ENCODE results near the gene TNRC18. TPM values are rescaled to one million over a fixed set of nuclear protein-coding genes. Genes with fewer than 3 reads are reported as not detected.
"Not testable (repeated sequence)": the region's sequence is repeated elsewhere in the genome, so short reads cannot be mapped to it uniquely, and the experiment has no call there.

Gene TNRC18
- polyA plus RNA-seq, 3 donors from 2014 or later: 0.42 to 4.1 (median 1.0) TPM

GRCh38 chr7:5310822-5311405, 112.7 kb downstream of the TNRC18 start:
- no peak overlapping the region for H3K4me3 Mint-ChIP-seq
- DNase-seq: no peak

GRCh38 chr7:5309146-5309545, 114.5 kb downstream of the TNRC18 start:
- H3K9me3 Mint-ChIP-seq: no peaks in the 10 kb centered on the region
- peaks cover 0 to 8% (median 4%) of the 10 kb centered on the region in 3 donors for H3K27me3 Mint-ChIP-seq (ENCODE audit: low read depth in 3 of 3)
- no peak overlapping the region for H3K27ac Mint-ChIP-seq
- H3K4me3 Mint-ChIP-seq: no peak overlapping the region
- no peak for DNase-seq
- H3K4me1 Mint-ChIP-seq: no peaks in the 10 kb centered on the region
- peaks cover 5 to 10% (median 10%) of the 10 kb centered on the region in 3 donors for H3K36me3 Mint-ChIP-seq

More at GRCh38 chr7:5310822-5311405, 112.7 kb downstream of the TNRC18 start:
- H3K9me3 Mint-ChIP-seq: no peaks in the 10 kb centered on the region
- H3K27me3 Mint-ChIP-seq (ENCODE audit: low read depth in 3 of 3): peaks cover 0 to 8% (median 2%) of the 10 kb centered on the region in 3 donors
- peaks cover 10 to 14% (median 14%) of the 10 kb centered on the region in 3 donors for H3K36me3 Mint-ChIP-seq
- peak overlapping the region in 1 of 6 donors; percentile 21 for H3K27ac Mint-ChIP-seq
- no peaks in the 10 kb centered on the region for H3K4me1 Mint-ChIP-seq

GRCh38 chr7:5307221-5308142, 116.2 kb downstream of the TNRC18 start:
- H3K9me3 Mint-ChIP-seq; H3K36me3 Mint-ChIP-seq; H3K27ac Mint-ChIP-seq; H3K27me3 Mint-ChIP-seq (ENCODE audit: low read depth in 3 of 3); DNase-seq; H3K4me1 Mint-ChIP-seq; H3K4me3 Mint-ChIP-seq: not testable (repeated sequence)

GRCh38 chr7:5305050-5305449, 118.6 kb downstream of the TNRC18 start:
- not testable (repeated sequence) for H3K4me1 Mint-ChIP-seq; H3K36me3 Mint-ChIP-seq; H3K9me3 Mint-ChIP-seq; H3K4me3 Mint-ChIP-seq; DNase-seq; H3K27me3 Mint-ChIP-seq (ENCODE audit: low read depth in 3 of 3); H3K27ac Mint-ChIP-seq

- H3K4me3 Mint-ChIP-seq: no peak overlapping the region
- H3K27ac Mint-ChIP-seq: no peak overlapping the region
- H3K4me1 Mint-ChIP-seq: no peaks in the 10 kb centered on the region
- DNase-seq: no peak
- H3K27me3 Mint-ChIP-seq (ENCODE audit: low read depth in 3 of 3): peaks cover 0 to 8% (median 3%) of the 10 kb centered on the region in 3 donors
- peaks cover 3 to 5% (median 5%) of the 10 kb centered on the region in 3 donors for H3K36me3 Mint-ChIP-seq
- H3K9me3 Mint-ChIP-seq: no peaks in the 10 kb centered on the region
Measured at GRCh38 chr7:5303591-5304505, 119.8 kb downstream of the TNRC18 start.

- Mint-ChIP-seq H3K27me3 (ENCODE audit: low read depth in 3 of 3) (peaks cover 0 to 8% (median 2%) of the 10 kb centered on the region in 3 donors), H3K4me1 (no peaks in the 10 kb centered on the region), H3K36me3 (peaks cover 0 to 3% (median under 1%) of the 10 kb centered on the region in 3 donors), H3K27ac (no peak overlapping the region), H3K9me3 (no peaks in the 10 kb centered on the region), H3K4me3 (no peak overlapping the region)
- DNase-seq: no peak
Measured at GRCh38 chr7:5303061-5303460, 120.6 kb downstream of the TNRC18 start.

- H3K9me3 Mint-ChIP-seq: no peaks in the 10 kb centered on the region
- no peak overlapping the region for H3K4me3 Mint-ChIP-seq
- DNase-seq: no peak
- peaks cover 0 to 10% (median 2%) of the 10 kb centered on the region in 3 donors for H3K27me3 Mint-ChIP-seq (ENCODE audit: low read depth in 3 of 3)
- peaks cover 0 to under 1% of the 10 kb centered on the region in 2 donors for H3K4me1 Mint-ChIP-seq
- H3K36me3 Mint-ChIP-seq: peaks cover 0 to 3% (median 0%) of the 10 kb centered on the region in 3 donors
- H3K27ac Mint-ChIP-seq: no peak overlapping the region
Measured at GRCh38 chr7:5302577-5302976, 121.1 kb downstream of the TNRC18 start.

- Mint-ChIP-seq H3K4me3 (no peak overlapping the region), H3K27me3 (ENCODE audit: low read depth in 3 of 3) (peaks cover 3 to 18% (median 9%) of the 10 kb centered on the region in 3 donors), H3K9me3 (no peaks in the 10 kb centered on the region), H3K36me3 (peaks cover 0 to 3% (median 0%) of the 10 kb centered on the region in 3 donors), H3K4me1 (peaks cover 11 to 17% of the 10 kb centered on the region in 2 donors), H3K27ac (no peak overlapping the region)
- DNase-seq: no peak
Measured at GRCh38 chr7:5300366-5300765, 123.3 kb downstream of the TNRC18 start.

- Mint-ChIP-seq H3K4me1 (peaks cover 11 to 17% of the 10 kb centered on the region in 2 donors), H3K9me3 (peaks cover 0 to 3% (median 0%) of the 10 kb centered on the region in 6 donors), H3K36me3 (peaks cover 0 to 3% (median 0%) of the 10 kb centered on the region in 3 donors), H3K27ac (peak overlapping the region in 5 of 6 donors; percentile 71 to 82 (median 80)), H3K27me3 (ENCODE audit: low read depth in 3 of 3) (peaks cover 4 to 19% (median 13%) of the 10 kb centered on the region in 3 donors), H3K4me3 (peak overlapping the region; percentile 82 to 89 (median 84))
- DNase-seq: peak; percentile 74 to 78 (median 76)
Measured at GRCh38 chr7:5296611-5297226, 126.9 kb downstream of the TNRC18 start.

- peaks cover 0 to under 1% (median 0%) of the 10 kb centered on the region in 3 donors for H3K36me3 Mint-ChIP-seq
- H3K27ac Mint-ChIP-seq: peak overlapping the region in 4 of 6 donors; percentile 25 to 66 (median 57)
Measured at GRCh38 chr7:5296015-5296610, 127.5 kb downstream of the TNRC18 start.

GRCh38 chr7:5295039-5296014, 128.3 kb downstream of the TNRC18 start:
- Mint-ChIP-seq H3K9me3 (peaks cover 0 to 3% (median 0%) of the 10 kb centered on the region in 6 donors), H3K4me1 (peaks cover 11 to 17% of the 10 kb centered on the region in 2 donors), H3K4me3 (peak overlapping the region; percentile 63 to 79 (median 73)), H3K27me3 (ENCODE audit: low read depth in 3 of 3) (peaks cover 4 to 17% (median 13%) of the 10 kb centered on the region in 3 donors), H3K36me3 (no peaks in the 10 kb centered on the region), H3K27ac (peak overlapping the region in 1 of 6 donors; percentile 6)
- no peak for DNase-seq

More at GRCh38 chr7:5296015-5296610, 127.5 kb downstream of the TNRC18 start:
- Mint-ChIP-seq H3K4me3 (peak overlapping the region; percentile 63 to 79 (median 73)), H3K9me3 (peaks cover 0 to 3% (median 0%) of the 10 kb centered on the region in 6 donors), H3K27me3 (ENCODE audit: low read depth in 3 of 3) (peaks cover 4 to 19% (median 13%) of the 10 kb centered on the region in 3 donors), H3K4me1 (peaks cover 11 to 17% of the 10 kb centered on the region in 2 donors)
- peak; percentile 9 to 16 (median 13) for DNase-seq
